Ovary (tissue), 3 donors: ENCODE results near the gene CAPN5.

Experiments
- POLR2A ChIP-seq: fragments of 450-650 bp; IDR thresholded peaks from one replicate; pipeline ENCODE4 v1.6.1; 2017; ENCODE audit warnings: antibody characterized with exemption, mild to moderate bottlenecking, moderate library complexity
- TF ChIP-seq, protein P1 (sequence below), 3 donors: fragments of 450-650 bp in 2 of 3; fragments of 200-600 bp in 1 of 3; IDR thresholded peaks; one replicate each; pipeline versions ENCODE4 v1.5.1 to v1.8.0; 2016 to 2022; ENCODE audit warnings: antibody characterized with exemption in 3 of 3, mild to moderate bottlenecking in 1 of 3
- donor health status: DM: no; HTN: no; CAD: no.

- TF ChIP-seq, protein P1, sequence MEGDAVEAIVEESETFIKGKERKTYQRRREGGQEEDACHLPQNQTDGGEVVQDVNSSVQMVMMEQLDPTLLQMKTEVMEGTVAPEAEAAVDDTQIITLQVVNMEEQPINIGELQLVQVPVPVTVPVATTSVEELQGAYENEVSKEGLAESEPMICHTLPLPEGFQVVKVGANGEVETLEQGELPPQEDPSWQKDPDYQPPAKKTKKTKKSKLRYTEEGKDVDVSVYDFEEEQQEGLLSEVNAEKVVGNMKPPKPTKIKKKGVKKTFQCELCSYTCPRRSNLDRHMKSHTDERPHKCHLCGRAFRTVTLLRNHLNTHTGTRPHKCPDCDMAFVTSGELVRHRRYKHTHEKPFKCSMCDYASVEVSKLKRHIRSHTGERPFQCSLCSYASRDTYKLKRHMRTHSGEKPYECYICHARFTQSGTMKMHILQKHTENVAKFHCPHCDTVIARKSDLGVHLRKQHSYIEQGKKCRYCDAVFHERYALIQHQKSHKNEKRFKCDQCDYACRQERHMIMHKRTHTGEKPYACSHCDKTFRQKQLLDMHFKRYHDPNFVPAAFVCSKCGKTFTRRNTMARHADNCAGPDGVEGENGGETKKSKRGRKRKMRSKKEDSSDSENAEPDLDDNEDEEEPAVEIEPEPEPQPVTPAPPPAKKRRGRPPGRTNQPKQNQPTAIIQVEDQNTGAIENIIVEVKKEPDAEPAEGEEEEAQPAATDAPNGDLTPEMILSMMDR (IDR thresholded peaks at IDR 0.05) = no peak
- no peak for TF ChIP-seq POLR2A
Measured at GRCh38 chr11:77060234-77060633, 6.5 kb upstream of the CAPN5 start.
